Heart left ventricle (tissue), 16 donors: Measurements from ENCODE around the gene HK3. TPM values are rescaled to one million over a fixed set of nuclear protein-coding genes. Genes with fewer than 3 reads are reported as not detected.

Experiments
- ATAC-seq, 4 donors: fragments of 200-7000 bp; cut with Tn5 transposase; one replicate each; pipeline ENCODE4 v1.9.1; 2020 to 2022; ENCODE audit warnings: moderate library complexity in 4 of 4, mild to moderate bottlenecking in 3 of 4, moderate number of reproducible peaks in 1 of 4
- DNase-seq, 5 donors: peaks; one replicate each; pipeline ENCODE4 v3.0.0-alpha.2; 2020
- H3K27ac ChIP-seq, 12 donors: fragments of 200-600 bp; sonication (generic) in 4 of 12; one replicate each; pipeline versions ENCODE4 v1.5.0 to v1.8.0; 2016 to 2022; ENCODE audit warnings: mild to moderate bottlenecking in 2 of 12
- H3K27me3 ChIP-seq, 9 donors: fragments of 200-600 bp; sonication (generic) in 2 of 9; one replicate each; pipeline versions ENCODE4 v1.5.1 to v1.8.0; 2016 to 2022; ENCODE audit warnings: mild to moderate bottlenecking in 3 of 9
- H3K36me3 ChIP-seq, 9 donors: fragments of 200-600 bp; sonication (generic) in 2 of 9; one replicate each; pipeline versions ENCODE4 v1.5.0 to v1.8.0; 2018 to 2022; ENCODE audit warnings: mild to moderate bottlenecking in 2 of 9
- H3K4me1 ChIP-seq, 12 donors: fragments of 200-600 bp; sonication (generic) in 4 of 12; one replicate each; pipeline versions ENCODE4 v1.5.0 to v1.8.0; 2016 to 2022; ENCODE audit warnings: mild to moderate bottlenecking in 3 of 12
- H3K4me3 ChIP-seq, 12 donors: fragments of 200-600 bp; sonication (generic) in 4 of 12; one replicate each; pipeline versions ENCODE4 v1.5.0 to v1.8.0; 2017 to 2022; ENCODE audit warnings: mild to moderate bottlenecking in 9 of 12, moderate library complexity in 4 of 12
- H3K9me3 ChIP-seq, 12 donors: fragments of 200-600 bp; sonication (generic) in 4 of 12; one replicate each; pipeline versions ENCODE4 v1.5.0 to v1.8.0; 2016 to 2022; ENCODE audit warnings: mild to moderate bottlenecking in 1 of 12
- POLR2A ChIP-seq, 2 donors: fragments of 450-650 bp; IDR thresholded peaks; one replicate each; pipeline ENCODE4 v1.6.1; 2017; ENCODE audit warnings: antibody characterized with exemption in 2 of 2, mild to moderate bottlenecking in 2 of 2, moderate library complexity in 2 of 2
- WGBS, 4 donors: extraction: QIAGEN DNeasy Blood & Tissue Kit in 2 of 4; methylation state at CpG; one replicate each; pipeline versions ENCODE4 v1.1.5 to v1.1.7; 2013 to 2018; 5-methylcytosine and 5-hydroxymethylcytosine counted together
- intact Hi-C, 10 donors: fragments of 100-400 bp; cut with DNase I; formaldehyde crosslinking; loops; one replicate each; pipeline versions ENCODE4 v1.11.1 to v1.14.2; 2022
- long read RNA-seq, 3 donors: library from polyadenylated mRNA; unstranded; transcript quantifications; one replicate each; pipeline ENCODE4 v2.0.0, GENCODE V29; 2020 to 2021
- polyA plus RNA-seq, 2 donors: library from polyadenylated mRNA; stranded (reverse); fragments of 200-250 nt; gene quantifications; one replicate each; pipeline ENCODE4 v1.2.3, GENCODE V29; 2013
- total RNA-seq, 9 donors: library from RNA; depleted of rRNA in 2 of 9; stranded (reverse); fragments of >200 nt in 2 of 9; fragmentation: NEBNext Ultra II Directional in 3 of 9; extraction: Animal tissue kit (Norgen Biotek cat#: 25700) in 3 of 9; gene quantifications; one replicate each; pipeline versions ENCODE4 v1.1.0 to v1.2.4, GENCODE V29; 2016 to 2023
- TF ChIP-seq, protein P1 (sequence below), 12 donors: fragments of 200-600 bp; sonication (generic) in 4 of 12; IDR thresholded peaks; one replicate each; pipeline versions ENCODE4 v1.5.0 to v1.8.0; 2018 to 2022; ENCODE audit warnings: antibody characterized with exemption in 12 of 12, mild to moderate bottlenecking in 5 of 12
- donor health status: ischemic (EF 13 %, LVEDD 7.1; RV severe dilation, severe dysfunction).
- donor health status: healthy with polysubstance abuse.
- donor health status: DM: no; HTN: yes; CAD: no.
- donor health status: DM: no; HTN: no; CAD: no.
- donor health status: ischemic (EF 25% LVEDD 6.9; RV normal size, moderate dysfunction).
- donor health status: ischemic (EF 25% LVEDD 5.7; RV mildly dilated, moderate dysfunction).
- donor health status: healthy.
- donor health status: DM: yes; HTN: yes; CAD: no.
- donor health status: ischemic (EF 35%, LVEDD 5.7; RV mildly dilated, moderate dysfunction).
- donor health status: nonischemic (EF 11% LVEDD 7.7; RV severe dilation, severe dysfunction).
- donor health status: DM: yes; HTN: yes; CAD: no.
- donor health status: PGD.
- donor health status: ischemic (EF 29% LVEDD 5.4; RV normal size, mild dysfunction).
- donor health status: nonischemic (EF 23%, LVEDD 6.1; RV moderate dilation, normal function).

HK3 gene
- 10 to 100 TPM in 2 of 9 donors, 1 to 10 TPM in 6, under 1 TPM in 1; 0.46 to 44.0 (median 2.4) TPM for total RNA-seq
- 1 to 10 TPM; 4.2 to 4.3 TPM for polyA plus RNA-seq
- long read RNA-seq, donor 1, partial matches to known transcripts: 0 of 10 reads
- long read RNA-seq, donor 1, other reads (novel, unspliced or antisense): 7 of 10 reads
- long read RNA-seq, donor 2, partial matches to known transcripts: 1 of 17 reads
- long read RNA-seq, donor 2, other reads (novel, unspliced or antisense): 13 of 17 reads
- long read RNA-seq, donor 3, transcript HK3-201 (19 exons, 3,066 nt): major isoform, 7 of 19 reads
- long read RNA-seq, donor 3, partial matches to known transcripts: 2 of 19 reads
- long read RNA-seq, donor 3, other reads (novel, unspliced or antisense): 10 of 19 reads

DNA sequence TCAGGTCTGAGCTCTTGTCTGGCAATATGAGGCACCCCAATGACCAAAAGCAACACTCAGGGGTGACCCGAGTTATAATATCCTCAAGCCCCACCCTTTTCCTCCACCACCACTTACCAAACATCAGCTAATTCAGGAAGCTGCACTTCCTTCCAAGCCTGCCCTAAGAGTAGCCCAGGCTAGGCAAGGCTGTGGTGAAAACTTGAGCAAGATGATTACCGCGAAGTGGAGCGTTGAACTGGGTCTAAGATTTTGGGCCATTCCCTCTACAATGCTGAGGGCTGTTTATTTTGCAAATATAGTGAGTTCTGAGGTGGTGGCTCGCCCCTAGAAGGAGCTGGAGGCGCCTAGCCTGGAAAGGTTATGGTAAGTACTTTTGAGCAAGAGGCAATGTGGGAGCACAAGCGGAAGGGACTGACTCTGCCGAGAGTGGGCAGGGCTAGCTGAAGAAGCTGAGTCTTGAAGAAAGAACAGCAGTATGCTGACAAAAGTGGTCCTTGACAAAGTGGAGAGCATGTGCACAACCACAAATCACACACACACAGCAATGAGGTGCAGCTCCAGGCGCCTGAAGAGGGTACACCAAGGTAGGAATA, at the start of gene HK3:
TSS of gene HK3 (minus strand) at position 51 of the 596 bp plus-strand sequence. CDS start 3,187 bp downstream, outside the sequence.
- Histone ChIP-seq H3K9me3 (no peaks in the 10 kb centered on the region), H3K4me3 (peak within 1 kb of the TSS in 5 of 12 donors; percentile 1 to 63 (median 30)), H3K4me1 (peaks cover 0 to 89% (median 2%) of the 10 kb centered on the region in 12 donors), H3K27me3 (no peaks in the 10 kb centered on the region), H3K27ac (peak within 1 kb of the TSS in 3 of 12 donors; percentile 10 to 83 (median 45)), H3K36me3 (peaks cover 0 to 26% (median 18%) of the 10 kb centered on the region in 9 donors)
- no peak for TF ChIP-seq POLR2A (IDR thresholded peaks at IDR 0.05)
- TF ChIP-seq, protein P1, sequence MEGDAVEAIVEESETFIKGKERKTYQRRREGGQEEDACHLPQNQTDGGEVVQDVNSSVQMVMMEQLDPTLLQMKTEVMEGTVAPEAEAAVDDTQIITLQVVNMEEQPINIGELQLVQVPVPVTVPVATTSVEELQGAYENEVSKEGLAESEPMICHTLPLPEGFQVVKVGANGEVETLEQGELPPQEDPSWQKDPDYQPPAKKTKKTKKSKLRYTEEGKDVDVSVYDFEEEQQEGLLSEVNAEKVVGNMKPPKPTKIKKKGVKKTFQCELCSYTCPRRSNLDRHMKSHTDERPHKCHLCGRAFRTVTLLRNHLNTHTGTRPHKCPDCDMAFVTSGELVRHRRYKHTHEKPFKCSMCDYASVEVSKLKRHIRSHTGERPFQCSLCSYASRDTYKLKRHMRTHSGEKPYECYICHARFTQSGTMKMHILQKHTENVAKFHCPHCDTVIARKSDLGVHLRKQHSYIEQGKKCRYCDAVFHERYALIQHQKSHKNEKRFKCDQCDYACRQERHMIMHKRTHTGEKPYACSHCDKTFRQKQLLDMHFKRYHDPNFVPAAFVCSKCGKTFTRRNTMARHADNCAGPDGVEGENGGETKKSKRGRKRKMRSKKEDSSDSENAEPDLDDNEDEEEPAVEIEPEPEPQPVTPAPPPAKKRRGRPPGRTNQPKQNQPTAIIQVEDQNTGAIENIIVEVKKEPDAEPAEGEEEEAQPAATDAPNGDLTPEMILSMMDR (IDR thresholded peaks at IDR 0.05): no peak
- WGBS, 4 donors: 61 to 79% (median 69%) methylated on average over 8 to 9 of the region's 9 CpGs
- intact Hi-C loops: no loop called here
- DNase-seq (peak in 1 of 5 donors; percentile 38), ATAC-seq (peak in 3 of 4 donors; percentile 50 to 72 (median 66))

DNA sequence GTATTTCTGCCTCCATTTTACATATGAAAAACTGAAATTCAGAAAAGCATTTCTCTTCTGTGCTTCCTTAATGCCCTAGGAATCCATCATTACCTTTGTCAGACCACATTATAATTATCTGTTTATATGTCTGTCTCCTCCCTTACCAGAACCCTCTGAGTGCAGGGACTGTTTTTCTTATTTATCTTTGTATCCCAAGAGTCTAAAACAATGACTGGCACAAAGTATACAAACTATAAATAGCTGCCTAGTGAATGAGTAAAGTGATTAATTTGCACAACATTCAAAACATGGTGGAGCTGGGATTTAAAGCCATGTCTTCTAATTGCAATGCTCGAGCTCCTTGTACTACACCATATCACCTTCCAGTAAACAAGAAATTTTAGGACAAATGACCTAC, 49.3 kb upstream of the HK3 start:
- peak in 2 of 4 donors; percentile 41 to 42 for ATAC-seq
- no peak for DNase-seq
- 25 to 53% (median 38%) methylated on average over 1 of the region's 1 CpG for WGBS, 4 donors
- Histone ChIP-seq H3K4me1 (peaks cover 4 to 33% (median 8%) of the 10 kb centered on the region in 12 donors), H3K36me3 (peaks cover 0 to 96% (median 85%) of the 10 kb centered on the region in 9 donors), H3K9me3 (no peaks in the 10 kb centered on the region), H3K4me3 (no peak overlapping the region), H3K27ac (peak overlapping the region in 3 of 12 donors; percentile 15 to 39 (median 23)), H3K27me3 (no peaks in the 10 kb centered on the region)
- intact Hi-C loops: no loop called here
- TF ChIP-seq POLR2A (IDR thresholded peaks at IDR 0.05): no peak
- TF ChIP-seq, protein P1 (IDR thresholded peaks at IDR 0.05): no peak

DNA sequence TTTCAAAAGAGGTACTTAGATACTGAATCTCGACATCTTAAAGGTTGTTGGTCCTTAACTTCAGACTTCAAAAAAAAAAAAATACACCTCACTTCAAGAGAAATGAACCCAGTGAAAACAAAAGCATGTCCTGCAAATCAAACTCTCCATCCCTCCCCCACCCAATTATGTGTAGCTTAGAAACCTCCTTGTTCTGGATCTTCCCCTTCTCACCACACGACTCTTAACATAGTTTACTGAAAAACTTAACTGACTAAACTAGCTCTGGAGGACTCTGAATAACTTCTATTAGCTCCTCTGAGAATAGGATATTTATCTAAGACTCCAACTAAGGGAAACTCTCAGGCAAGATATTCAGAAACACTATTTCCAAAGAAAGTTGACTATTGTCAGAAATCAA, 48.7 kb upstream of the HK3 start:
- H3K4me1 ChIP-seq: peaks cover 4 to 33% (median 8%) of the 10 kb centered on the region in 12 donors
- intact Hi-C loops: no loop called here
- H3K4me3 ChIP-seq: no peak overlapping the region
- H3K9me3 ChIP-seq: no peaks in the 10 kb centered on the region
- no peaks in the 10 kb centered on the region for H3K27me3 ChIP-seq
- DNase-seq (no peak), ATAC-seq (no peak)
- 70 to 87% (median 78%) methylated on average over 2 of the region's 2 CpGs for WGBS, 4 donors
- H3K36me3 ChIP-seq: peaks cover 0 to 97% (median 88%) of the 10 kb centered on the region in 9 donors
- peak overlapping the region in 2 of 12 donors; percentile 15 to 39 for H3K27ac ChIP-seq
- no peak for TF ChIP-seq POLR2A (IDR thresholded peaks at IDR 0.05)
- TF ChIP-seq, protein P1 (IDR thresholded peaks at IDR 0.05): no peak

GRCh38 chr5:176944268-176944667, 45.1 kb upstream of the HK3 start:
- no peaks in the 10 kb centered on the region for H3K27me3 ChIP-seq
- ATAC-seq (peak; percentile 81 to 91 (median 86)), DNase-seq (no peak)
- intact Hi-C loops: no loop called here
- peaks cover 0 to 97% (median 89%) of the 10 kb centered on the region in 9 donors for H3K36me3 ChIP-seq
- 32 to 45% (median 43%) methylated on average over 2 of the region's 2 CpGs for WGBS, 4 donors
- H3K4me3 ChIP-seq: no peak overlapping the region
- no peaks in the 10 kb centered on the region for H3K9me3 ChIP-seq
- TF ChIP-seq, protein P1 (IDR thresholded peaks at IDR 0.05): no peak
- no peak for TF ChIP-seq POLR2A (IDR thresholded peaks at IDR 0.05)
- peaks cover 4 to 33% (median 8%) of the 10 kb centered on the region in 12 donors for H3K4me1 ChIP-seq
- peak overlapping the region in 2 of 12 donors; percentile 4 to 20 for H3K27ac ChIP-seq
